GM12865 (cell line): Measurements from ENCODE around the gene HCFC1R1.
A peak's percentile ranks its signal among the peaks of the same experiment; 100 is the strongest.

Source experiments
- DNase-seq: peaks from one replicate; pipeline ENCODE4 v3.0.0; 2010; ENCODE audit warnings: low read depth
- H3K4me3 ChIP-seq: 2 replicates; pipeline ENCODE4 v1.5.1; 2011; ENCODE audit warnings: mild to moderate bottlenecking, low read depth, low read length, control low read depth
- CTCF ChIP-seq: IDR thresholded peaks from 2 replicates; pipeline ENCODE4 v1.5.1; 2011; ENCODE audit warnings: low read length, control low read depth, low read depth, inconsistent platforms; ENCODE audit not compliant: insufficient read depth; ENCODE audit errors: missing control alignments

HCFC1R1 gene

GRCh38 chr16:2988590-2989099, 35.1 kb downstream of the HCFC1R1 start:
- TF ChIP-seq CTCF: no peak
- H3K4me3 ChIP-seq: no peak overlapping the region
- no peak for DNase-seq

DNA sequence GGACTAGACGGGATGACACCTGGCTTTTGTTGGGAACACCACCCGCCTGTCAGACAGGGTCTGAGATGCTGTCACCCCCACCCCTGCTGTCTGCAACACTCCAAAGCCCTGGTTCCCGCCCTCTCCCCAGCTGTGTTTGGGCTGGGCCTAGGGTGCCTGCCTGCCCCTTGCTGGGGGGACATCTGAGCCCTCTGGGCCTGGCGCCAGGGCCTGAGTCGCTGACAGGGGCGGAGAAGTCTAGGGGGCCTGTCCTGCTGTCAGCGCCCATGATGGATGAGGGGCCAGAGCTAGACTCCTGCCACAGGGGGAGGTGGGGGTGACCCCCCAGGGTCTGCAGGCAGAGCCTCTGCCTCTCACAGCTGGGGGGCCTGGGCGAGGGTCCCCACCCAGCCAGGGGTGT, 35.9 kb downstream of the HCFC1R1 start:
- no peak overlapping the region for H3K4me3 ChIP-seq
- no peak for DNase-seq
- TF ChIP-seq CTCF: no peak

GRCh38 chr16:2987286-2987685, 36.5 kb downstream of the HCFC1R1 start:
- DNase-seq: no peak
- no peak overlapping the region for H3K4me3 ChIP-seq
- no peak for TF ChIP-seq CTCF

DNA sequence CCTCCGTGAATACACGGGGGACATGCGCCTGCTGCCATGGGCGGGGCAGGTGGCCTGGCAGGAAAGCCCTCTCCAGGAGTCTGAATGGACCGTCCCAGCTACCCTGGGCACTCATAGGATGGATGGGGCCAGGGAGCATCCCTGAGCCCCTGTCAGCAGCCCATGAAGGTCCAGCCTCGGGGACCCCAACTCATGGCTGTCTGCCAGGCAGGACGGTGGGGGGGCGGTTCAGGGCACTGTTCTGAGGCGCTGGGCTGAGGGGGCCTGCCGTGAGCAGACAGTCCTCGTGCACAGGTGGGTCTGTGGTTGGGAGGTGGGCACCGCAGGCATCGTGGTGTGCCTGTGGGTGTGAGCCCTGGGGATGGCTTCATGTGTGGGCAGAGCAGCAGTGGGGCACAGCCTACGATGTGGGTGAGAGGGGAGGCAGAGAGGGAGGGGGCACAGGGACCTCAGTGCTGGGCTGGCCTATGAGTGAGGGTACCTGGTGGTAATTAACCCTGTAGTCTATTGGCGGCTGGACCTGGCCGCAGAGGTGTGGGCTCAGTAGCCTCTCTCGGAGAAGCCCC, 37.0 kb downstream of the HCFC1R1 start:
- TF ChIP-seq CTCF: no peak
- H3K4me3 ChIP-seq: no peak overlapping the region
- DNase-seq: no peak

GRCh38 chr16:2985893-2986355, 37.8 kb downstream of the HCFC1R1 start:
- no peak overlapping the region for H3K4me3 ChIP-seq
- no peak for DNase-seq
- TF ChIP-seq CTCF: no peak

GRCh38 chr16:2985462-2985861, 38.3 kb downstream of the HCFC1R1 start:
- DNase-seq: no peak
- H3K4me3 ChIP-seq: no peak overlapping the region
- no peak for TF ChIP-seq CTCF

DNA sequence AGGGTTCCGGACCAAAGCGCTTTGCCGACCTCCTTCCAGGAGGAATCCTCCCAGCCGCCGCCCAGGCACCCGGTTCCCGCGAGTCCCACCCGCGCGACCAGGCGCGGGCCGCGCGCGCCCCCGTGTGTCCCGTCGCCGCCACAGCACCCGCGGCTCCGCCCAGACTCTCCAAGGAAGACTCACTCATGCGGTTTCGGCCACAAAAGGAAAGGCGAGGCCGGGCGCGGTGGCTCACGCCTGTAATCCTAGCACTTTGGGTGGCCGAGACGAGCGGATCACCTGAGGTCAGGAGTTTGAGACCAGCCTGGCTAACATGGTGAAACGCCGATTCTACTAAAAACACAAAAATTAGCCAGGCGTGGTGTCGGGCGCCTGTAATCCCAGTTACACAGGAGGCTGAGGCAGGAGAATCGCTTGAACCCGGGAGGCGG, 40.0 kb downstream of the HCFC1R1 start:
- TF ChIP-seq CTCF: peak; percentile 84
- H3K4me3 ChIP-seq: no peak overlapping the region

More for the DNA sequence above, 40.0 kb downstream of the HCFC1R1 start:
- DNase-seq: peak; percentile 62
